GM23338 (cell line): ENCODE measurements around the gene ZBTB7C. TPM values are rescaled to one million over a fixed set of nuclear protein-coding genes. Genes with fewer than 3 reads are reported as not detected.

Experiments
- ATAC-seq: fragments of 200-7000 bp; cut with Tn5 transposase; 3 replicates; pipeline ENCODE4 v1.9.1; 2020
- DNase-seq: peaks from one replicate; pipeline ENCODE4 v3.0.0-alpha.2; 2015; ENCODE audit warnings: low spot score
- H2AFZ ChIP-seq: fragments of 200-600 bp; sonication (generic); 2 replicates; pipeline ENCODE4 v1.8.0; 2016; ENCODE audit warnings: antibody characterized with exemption, mild to moderate bottlenecking, moderate library complexity
- H3F3A ChIP-seq: fragments of 200-600 bp; sonication (generic); replicated peaks from 2 replicates; pipeline ENCODE4 v1.8.0; 2017; ENCODE audit warnings: antibody characterized with exemption, mixed run types, low read depth
- H3K27ac ChIP-seq: fragments of 200-600 bp; sonication (generic); 2 replicates; pipeline ENCODE4 v1.6.1; 2016; ENCODE audit warnings: low read depth
- H3K27me3 ChIP-seq: fragments of 200-600 bp; sonication (generic); 2 replicates; pipeline ENCODE4 v1.8.0; 2016; ENCODE audit warnings: mild to moderate bottlenecking, mixed run types, moderate library complexity; ENCODE audit not compliant: insufficient read depth
- H3K36me3 ChIP-seq: fragments of 200-600 bp; sonication (generic); 2 replicates; pipeline ENCODE4 v1.8.0; 2016; ENCODE audit warnings: mild to moderate bottlenecking; ENCODE audit not compliant: insufficient read depth
- H3K4me1 ChIP-seq: fragments of 200-600 bp; sonication (generic); 2 replicates; pipeline ENCODE4 v1.8.0; 2016; ENCODE audit warnings: mild to moderate bottlenecking, moderate library complexity; ENCODE audit not compliant: insufficient read depth
- H3K4me2 ChIP-seq: fragments of 200-600 bp; sonication (generic); 2 replicates; pipeline ENCODE4 v1.7.1; 2017; ENCODE audit warnings: mixed run types
- H3K4me3 ChIP-seq: fragments of 200-600 bp; sonication (generic); 2 replicates; pipeline ENCODE4 v1.6.1; 2016; ENCODE audit warnings: mixed run types
- H3K79me2 ChIP-seq: fragments of 200-600 bp; sonication (generic); replicated peaks from 2 replicates; pipeline ENCODE4 v1.8.0; 2017; ENCODE audit warnings: mild to moderate bottlenecking; ENCODE audit not compliant: insufficient read depth
- H3K9me2 ChIP-seq: fragments of 200-600 bp; sonication (generic); 2 replicates; pipeline ENCODE4 v1.8.0; 2017; ENCODE audit not compliant: insufficient read depth
- H4K20me1 ChIP-seq: fragments of 200-600 bp; sonication (generic); replicated peaks from 2 replicates; pipeline ENCODE4 v1.8.0; 2017; ENCODE audit warnings: mild to moderate bottlenecking; ENCODE audit not compliant: insufficient read depth
- H3K27ac Mint-ChIP-seq: 2 replicates; pipeline ENCODE4 v1.8.0; 2020; ENCODE audit warnings: inconsistent platforms, mild to moderate bottlenecking, moderate library complexity, mixed read lengths
- H3K27me3 Mint-ChIP-seq: 3 replicates; pipeline ENCODE4 v1.8.0; 2022; ENCODE audit warnings: low read depth, mild to moderate bottlenecking, moderate library complexity, mixed read lengths, inconsistent platforms; ENCODE audit not compliant: insufficient read depth, poor library complexity
- H3K36me3 Mint-ChIP-seq: 3 replicates; pipeline ENCODE4 v1.8.0; 2021; ENCODE audit warnings: low read depth, mild to moderate bottlenecking, inconsistent platforms, moderate library complexity, mixed read lengths
- H3K4me1 Mint-ChIP-seq: 3 replicates; pipeline ENCODE4 v1.8.0; 2020; ENCODE audit warnings: mild to moderate bottlenecking, inconsistent platforms, mixed read lengths
- H3K4me3 Mint-ChIP-seq: 3 replicates; pipeline ENCODE4 v1.8.0; 2021; ENCODE audit warnings: moderate library complexity, mild to moderate bottlenecking, inconsistent platforms, mixed read lengths
- H3K9me3 Mint-ChIP-seq: 3 replicates; pipeline ENCODE4 v1.8.0; 2020; ENCODE audit warnings: moderate library complexity, mild to moderate bottlenecking, inconsistent platforms, mixed read lengths
- CREB1 ChIP-seq: fragments of 250-450 bp; sonication (Bioruptor Pico); IDR thresholded peaks from 2 replicates; pipeline ENCODE4 v1.5.0; 2020; ENCODE audit warnings: low read depth, mild to moderate bottlenecking, moderate library complexity
- CTCF ChIP-seq, 2 experiments: fragments of 200-600 bp in 1 of 2; sonication (generic) in 1 of 2; conservative IDR thresholded peaks; 2 replicates each; pipeline versions ENCODE4 v1.5.1 to v1.6.1; 2016 to 2017; ENCODE audit warnings: antibody characterized with exemption in 2 of 2, low read depth in 2 of 2, mild to moderate bottlenecking in 2 of 2, moderate library complexity in 1 of 2
- ETS1 ChIP-seq: IDR thresholded peaks from 2 replicates; pipeline ENCODE4 v1.6.1; 2016; ENCODE audit warnings: antibody characterized with exemption
- EZH2 ChIP-seq: fragments of 200-600 bp; sonication (generic); IDR thresholded peaks from one replicate; pipeline ENCODE4 v1.8.0; 2017; ENCODE audit warnings: antibody characterized with exemption, mild to moderate bottlenecking, low read depth; ENCODE audit not compliant: unreplicated experiment
- EZH2phosphoT487 ChIP-seq: fragments of 200-600 bp; sonication (generic); IDR thresholded peaks from one replicate; pipeline ENCODE4 v1.8.1; 2018; ENCODE audit warnings: antibody characterized with exemption; ENCODE audit not compliant: unreplicated experiment
- JUNB ChIP-seq: IDR thresholded peaks from one replicate; pipeline ENCODE4 v1.6.1; 2016; ENCODE audit warnings: antibody characterized with exemption; ENCODE audit not compliant: unreplicated experiment
- NANOG ChIP-seq: IDR thresholded peaks from 2 replicates; pipeline ENCODE4 v1.6.1; 2016; ENCODE audit warnings: antibody characterized with exemption, borderline replicate concordance
- POLR2AphosphoS5 ChIP-seq: IDR thresholded peaks from 2 replicates; pipeline ENCODE4 v1.6.1; 2016; ENCODE audit warnings: antibody characterized with exemption, low read depth
- REST ChIP-seq: IDR thresholded peaks from one replicate; pipeline ENCODE4 v1.6.1; 2018; ENCODE audit warnings: antibody characterized with exemption; ENCODE audit not compliant: unreplicated experiment
- ZNF114 ChIP-seq: fragments of 250-450 bp; sonication (Bioruptor Pico); IDR thresholded peaks from 2 replicates; pipeline ENCODE4 v1.5.0; 2020; ENCODE audit warnings: mild to moderate bottlenecking, moderate library complexity
- ZNF331 ChIP-seq: fragments of 250-450 bp; sonication (Bioruptor Pico); IDR thresholded peaks from 2 replicates; pipeline ENCODE4 v1.5.0; 2020; ENCODE audit warnings: low read depth, mild to moderate bottlenecking, moderate library complexity
- polyA plus RNA-seq: library from polyadenylated mRNA; unstranded; fragments of >200 nt; fragmentation: Nextera tagmentation; extraction: Ambion mirVana; gene quantifications from 2 replicates; pipeline ENCODE4 v1.2.1, GENCODE V29; 2016
- total RNA-seq: library from RNA; depleted of rRNA; stranded (reverse); fragments of >200 nt; shearing (Covaris generic); gene quantifications from 2 replicates; pipeline ENCODE4 v1.2.3, GENCODE V29; 2014
- TF ChIP-seq, protein P1 (sequence below): fragments of 250-450 bp; sonication (Bioruptor Pico); IDR thresholded peaks from 2 replicates; pipeline ENCODE4 v1.5.0; 2020; ENCODE audit warnings: mild to moderate bottlenecking, moderate library complexity

Gene ZBTB7C
- total and polyA plus RNA-seq, 2 experiments from 2014 or later, result 0.03 to 0.14 TPM

- TF ChIP-seq ZNF331 (CRISPR knock-in tag) (no peak), REST (no peak), EZH2phosphoT487 (no peak), ETS1 (no peak), CTCF (conservative IDR thresholded peaks at IDR 0.05; ENCODE audit: low read depth in 2 of 2) (no peak), NANOG (no peak), CREB1 (CRISPR knock-in tag) (no peak), EZH2 (no peak), POLR2AphosphoS5 (no peak), ZNF114 (CRISPR knock-in tag) (no peak), JUNB (no peak)
- TF ChIP-seq, protein P1, sequence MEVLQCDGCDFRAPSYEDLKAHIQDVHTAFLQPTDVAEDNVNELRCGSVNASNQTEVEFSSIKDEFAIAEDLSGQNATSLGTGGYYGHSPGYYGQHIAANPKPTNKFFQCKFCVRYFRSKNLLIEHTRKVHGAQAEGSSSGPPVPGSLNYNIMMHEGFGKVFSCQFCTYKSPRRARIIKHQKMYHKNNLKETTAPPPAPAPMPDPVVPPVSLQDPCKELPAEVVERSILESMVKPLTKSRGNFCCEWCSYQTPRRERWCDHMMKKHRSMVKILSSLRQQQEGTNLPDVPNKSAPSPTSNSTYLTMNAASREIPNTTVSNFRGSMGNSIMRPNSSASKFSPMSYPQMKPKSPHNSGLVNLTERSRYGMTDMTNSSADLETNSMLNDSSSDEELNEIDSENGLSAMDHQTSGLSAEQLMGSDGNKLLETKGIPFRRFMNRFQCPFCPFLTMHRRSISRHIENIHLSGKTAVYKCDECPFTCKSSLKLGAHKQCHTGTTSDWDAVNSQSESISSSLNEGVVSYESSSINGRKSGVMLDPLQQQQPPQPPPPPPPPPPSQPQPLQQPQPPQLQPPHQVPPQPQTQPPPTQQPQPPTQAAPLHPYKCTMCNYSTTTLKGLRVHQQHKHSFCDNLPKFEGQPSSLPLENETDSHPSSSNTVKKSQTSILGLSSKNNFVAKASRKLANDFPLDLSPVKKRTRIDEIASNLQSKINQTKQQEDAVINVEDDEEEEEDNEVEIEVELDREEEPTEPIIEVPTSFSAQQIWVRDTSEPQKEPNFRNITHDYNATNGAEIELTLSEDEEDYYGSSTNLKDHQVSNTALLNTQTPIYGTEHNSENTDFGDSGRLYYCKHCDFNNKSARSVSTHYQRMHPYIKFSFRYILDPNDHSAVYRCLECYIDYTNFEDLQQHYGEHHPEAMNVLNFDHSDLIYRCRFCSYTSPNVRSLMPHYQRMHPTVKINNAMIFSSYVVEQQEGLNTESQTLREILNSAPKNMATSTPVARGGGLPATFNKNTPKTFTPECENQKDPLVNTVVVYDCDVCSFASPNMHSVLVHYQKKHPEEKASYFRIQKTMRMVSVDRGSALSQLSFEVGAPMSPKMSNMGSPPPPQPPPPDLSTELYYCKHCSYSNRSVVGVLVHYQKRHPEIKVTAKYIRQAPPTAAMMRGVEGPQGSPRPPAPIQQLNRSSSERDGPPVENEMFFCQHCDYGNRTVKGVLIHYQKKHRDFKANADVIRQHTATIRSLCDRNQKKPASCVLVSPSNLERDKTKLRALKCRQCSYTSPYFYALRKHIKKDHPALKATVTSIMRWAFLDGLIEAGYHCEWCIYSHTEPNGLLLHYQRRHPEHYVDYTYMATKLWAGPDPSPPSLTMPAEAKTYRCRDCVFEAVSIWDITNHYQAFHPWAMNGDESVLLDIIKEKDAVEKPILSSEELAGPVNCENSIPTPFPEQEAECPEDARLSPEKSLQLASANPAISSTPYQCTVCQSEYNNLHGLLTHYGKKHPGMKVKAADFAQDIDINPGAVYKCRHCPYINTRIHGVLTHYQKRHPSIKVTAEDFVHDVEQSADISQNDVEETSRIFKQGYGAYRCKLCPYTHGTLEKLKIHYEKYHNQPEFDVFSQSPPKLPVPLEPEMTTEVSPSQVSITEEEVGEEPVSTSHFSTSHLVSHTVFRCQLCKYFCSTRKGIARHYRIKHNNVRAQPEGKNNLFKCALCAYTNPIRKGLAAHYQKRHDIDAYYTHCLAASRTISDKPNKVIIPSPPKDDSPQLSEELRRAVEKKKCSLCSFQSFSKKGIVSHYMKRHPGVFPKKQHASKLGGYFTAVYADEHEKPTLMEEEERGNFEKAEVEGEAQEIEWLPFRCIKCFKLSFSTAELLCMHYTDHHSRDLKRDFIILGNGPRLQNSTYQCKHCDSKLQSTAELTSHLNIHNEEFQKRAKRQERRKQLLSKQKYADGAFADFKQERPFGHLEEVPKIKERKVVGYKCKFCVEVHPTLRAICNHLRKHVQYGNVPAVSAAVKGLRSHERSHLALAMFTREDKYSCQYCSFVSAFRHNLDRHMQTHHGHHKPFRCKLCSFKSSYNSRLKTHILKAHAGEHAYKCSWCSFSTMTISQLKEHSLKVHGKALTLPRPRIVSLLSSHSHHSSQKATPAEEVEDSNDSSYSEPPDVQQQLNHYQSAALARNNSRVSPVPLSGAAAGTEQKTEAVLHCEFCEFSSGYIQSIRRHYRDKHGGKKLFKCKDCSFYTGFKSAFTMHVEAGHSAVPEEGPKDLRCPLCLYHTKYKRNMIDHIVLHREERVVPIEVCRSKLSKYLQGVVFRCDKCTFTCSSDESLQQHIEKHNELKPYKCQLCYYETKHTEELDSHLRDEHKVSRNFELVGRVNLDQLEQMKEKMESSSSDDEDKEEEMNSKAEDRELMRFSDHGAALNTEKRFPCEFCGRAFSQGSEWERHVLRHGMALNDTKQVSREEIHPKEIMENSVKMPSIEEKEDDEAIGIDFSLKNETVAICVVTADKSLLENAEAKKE (CRISPR knock-in tag), result no peak
- Histone ChIP-seq H2AFZ (no peak overlapping the region), H3K79me2 (no peaks in the 10 kb centered on the region), H3F3A (no peaks in the 10 kb centered on the region), H3K4me2 (no peak overlapping the region), H3K9me2 (no peaks in the 10 kb centered on the region), H4K20me1 (no peaks in the 10 kb centered on the region), H3K36me3 (no peaks in the 10 kb centered on the region), H3K27me3 (no peaks in the 10 kb centered on the region), H3K4me3 (no peak overlapping the region), H3K27ac (no peak overlapping the region), H3K4me1 (no peaks in the 10 kb centered on the region)
- no peak overlapping the region for H3K4me3 Mint-ChIP-seq
- ATAC-seq (no peak), DNase-seq (no peak)
- no peaks in the 10 kb centered on the region for H3K36me3 Mint-ChIP-seq
- H3K9me3 Mint-ChIP-seq, result no peaks in the 10 kb centered on the region; the same call in 2 of the 3 replicates
- H3K27me3 Mint-ChIP-seq, result peaks cover 3% of the 10 kb centered on the region
- peaks cover 6% of the 10 kb centered on the region for H3K4me1 Mint-ChIP-seq
- H3K27ac Mint-ChIP-seq, result no peak overlapping the region
These were observed 208.4 kb downstream of the ZBTB7C start for GRCh38 chr18:48200631-48201336.
